Uterus (tissue), 2 donors: ENCODE measurements around the gene RBM3.

Source experiments
- POLR2A ChIP-seq, 2 donors: fragments of 450-650 bp; IDR thresholded peaks; one replicate each; pipeline ENCODE4 v1.6.1; 2016; ENCODE audit warnings: antibody characterized with exemption in 2 of 2, mild to moderate bottlenecking in 1 of 2, moderate library complexity in 1 of 2
- TF ChIP-seq, protein P1 (sequence below), 4 experiments: fragments of 200-600 bp in 2 of 4; fragments of 450-650 bp in 2 of 4; sonication (generic) in 2 of 4; IDR thresholded peaks; one replicate each; pipeline ENCODE4 v1.5.1; 2016 to 2019; ENCODE audit warnings: antibody characterized with exemption in 4 of 4, mild to moderate bottlenecking in 2 of 4, moderate library complexity in 1 of 4

DNA sequence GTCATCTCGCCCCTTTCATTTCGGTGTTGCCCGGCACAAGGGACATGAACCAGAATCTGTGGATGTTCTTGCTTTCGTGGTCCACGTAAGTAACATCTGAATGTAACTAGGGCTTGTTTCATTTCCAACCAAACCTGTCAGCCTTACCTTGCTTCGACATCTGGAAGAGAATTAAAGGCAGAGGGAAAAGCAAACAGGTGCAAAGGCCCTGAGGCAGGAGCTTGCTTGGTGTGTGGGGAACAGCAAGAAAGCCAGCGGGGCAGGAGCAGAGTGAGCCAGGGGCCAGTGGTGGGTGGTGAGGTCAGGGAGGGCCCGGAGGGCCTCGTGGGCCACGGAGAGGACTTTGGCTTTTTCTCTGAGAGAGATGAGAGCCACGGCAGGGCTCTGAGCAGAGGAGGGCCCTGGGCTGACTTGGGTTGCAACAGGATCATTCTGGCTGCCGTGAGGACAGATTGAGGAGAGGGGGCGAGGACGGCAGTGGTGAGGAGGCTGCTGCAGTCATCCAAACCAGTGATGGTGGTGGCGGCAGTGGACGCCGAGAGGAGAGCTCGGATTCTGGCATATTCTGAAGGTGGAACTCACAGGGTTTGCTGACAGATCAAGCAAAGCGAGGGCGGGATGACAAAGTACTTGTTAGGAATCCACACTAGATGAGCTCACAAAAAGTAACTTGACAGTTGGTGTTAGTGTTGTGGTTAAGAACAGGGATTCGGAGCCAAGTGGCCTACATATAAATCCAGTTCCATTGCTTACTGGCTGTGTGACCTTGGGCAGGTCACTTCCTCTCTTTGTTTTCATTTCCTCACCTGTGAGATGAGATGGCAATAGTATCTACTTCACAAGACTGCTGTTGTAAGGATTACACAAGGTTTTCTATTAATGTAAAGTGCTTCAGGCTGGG, 16.2 kb downstream of the RBM3 start:
- TF ChIP-seq POLR2A (IDR thresholded peaks at IDR 0.05) = no peak
- TF ChIP-seq, protein P1, sequence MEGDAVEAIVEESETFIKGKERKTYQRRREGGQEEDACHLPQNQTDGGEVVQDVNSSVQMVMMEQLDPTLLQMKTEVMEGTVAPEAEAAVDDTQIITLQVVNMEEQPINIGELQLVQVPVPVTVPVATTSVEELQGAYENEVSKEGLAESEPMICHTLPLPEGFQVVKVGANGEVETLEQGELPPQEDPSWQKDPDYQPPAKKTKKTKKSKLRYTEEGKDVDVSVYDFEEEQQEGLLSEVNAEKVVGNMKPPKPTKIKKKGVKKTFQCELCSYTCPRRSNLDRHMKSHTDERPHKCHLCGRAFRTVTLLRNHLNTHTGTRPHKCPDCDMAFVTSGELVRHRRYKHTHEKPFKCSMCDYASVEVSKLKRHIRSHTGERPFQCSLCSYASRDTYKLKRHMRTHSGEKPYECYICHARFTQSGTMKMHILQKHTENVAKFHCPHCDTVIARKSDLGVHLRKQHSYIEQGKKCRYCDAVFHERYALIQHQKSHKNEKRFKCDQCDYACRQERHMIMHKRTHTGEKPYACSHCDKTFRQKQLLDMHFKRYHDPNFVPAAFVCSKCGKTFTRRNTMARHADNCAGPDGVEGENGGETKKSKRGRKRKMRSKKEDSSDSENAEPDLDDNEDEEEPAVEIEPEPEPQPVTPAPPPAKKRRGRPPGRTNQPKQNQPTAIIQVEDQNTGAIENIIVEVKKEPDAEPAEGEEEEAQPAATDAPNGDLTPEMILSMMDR (IDR thresholded peaks at IDR 0.05) = no peak
